Gastrocnemius medialis (tissue), 4 donors: ENCODE measurements around the gene SKIC8.

Experiments
- CTCF ChIP-seq, 5 experiments: fragments of 450-650 bp in 3 of 5; fragments of 200-600 bp in 2 of 5; sonication (generic) in 2 of 5; IDR thresholded peaks in 4 of 5; conservative IDR thresholded peaks in 1 of 5; 1 replicate in 4 of 5; 2 replicates in 1 of 5; pipeline ENCODE4 v1.5.1; 2016 to 2019; ENCODE audit warnings: antibody characterized with exemption in 5 of 5, mild to moderate bottlenecking in 3 of 5, moderate library complexity in 3 of 5
- POLR2A ChIP-seq, 2 donors: fragments of 450-650 bp; IDR thresholded peaks; one replicate each; pipeline ENCODE4 v1.6.1; 2017; ENCODE audit warnings: antibody characterized with exemption in 2 of 2, mild to moderate bottlenecking in 2 of 2, moderate library complexity in 2 of 2

GRCh38 chr15:78266806-78267205, 32.6 kb downstream of the SKIC8 start:
- TF ChIP-seq CTCF (IDR thresholded peaks at IDR 0.05 in 4 of 5, conservative IDR thresholded peaks at IDR 0.05 in 1 of 5) = no peak
- TF ChIP-seq POLR2A (IDR thresholded peaks at IDR 0.05) = no peak
